K562 (cell line): ENCODE measurements around the gene SYNE2. TPM values are rescaled to one million over a fixed set of nuclear protein-coding genes. Genes with fewer than 3 reads are reported as not detected.
A peak's percentile ranks its signal among the peaks of the same experiment; 100 is the strongest.

Experiments used
- ATAC-seq: fragments of 200-7000 bp; cut with Tn5 transposase; 3 replicates; pipeline ENCODE4 v1.9.1; 2020; ENCODE audit warnings: moderate library complexity
- Bru-seq: library from RNA; stranded (reverse); fragments of 400-500 nt; gene quantifications from one replicate; lab custom pipeline; 2021; lab: Mats Ljungman, UMichigan
- BruChase-seq, 2 experiments: library from RNA; stranded (reverse); fragments of 400-500 nt; gene quantifications; one replicate each; lab custom pipeline; 2021; lab: Mats Ljungman, UMichigan
- BruUV-seq: library from RNA; stranded (reverse); fragments of 400-500 nt; replicated peaks from 2 replicates; lab custom pipeline; 2021; lab: Mats Ljungman, UMichigan
- CTCF ChIA-PET: fragments of 300-600 bp; formaldehyde crosslinking; extraction: SDS; loops from one replicate; lab custom pipeline; 2021; ENCODE audit warnings: low intra/inter-chr PET ratio; lab: Yijun Ruan, JAX
- POLR2A ChIA-PET: fragments of 300-600, 350-650 bp; sonication (Branson Sonifier 250); formaldehyde crosslinking; extraction: SDS; loops from one replicate; lab custom pipeline; 2021; ENCODE audit warnings: antibody characterized with exemption, inconsistent platforms; lab: Yijun Ruan, JAX
- DNase-seq, 4 experiments: peaks; one replicate each; pipeline versions ENCODE4 v3.0.0 to v3.0.0-alpha.2; 2011 to 2018; ENCODE audit warnings: low spot score in 3 of 4, mixed read lengths in 3 of 4; ENCODE audit errors: extremely low read depth in 1 of 4
- FAIRE-seq: peaks from 2 replicates; lab custom pipeline; 2011; peaks lifted over from hg19 to GRCh38; lab: Jason Lieb, UNC
- H2AFZ ChIP-seq: 2 replicates; pipeline ENCODE4 v1.6.0; 2011; ENCODE audit warnings: low read depth, low read length, control low read depth, inconsistent platforms
- H3K27ac ChIP-seq: fragments of 200-600 bp; 3 replicates; pipeline ENCODE4 v1.8.0; 2011; ENCODE audit warnings: low read depth, mild to moderate bottlenecking, control low read depth, inconsistent platforms, low read length, moderate library complexity, mixed read lengths; ENCODE audit errors: extremely low read depth
- H3K27me3 ChIP-seq, 2 experiments: fragments of 300-600 bp in 1 of 2; 2 replicates in 1 of 2; 3 replicates in 1 of 2; pipeline versions ENCODE4 v1.6.0 to v1.8.0; 2011; ENCODE audit warnings: inconsistent platforms in 2 of 2, low read length in 2 of 2, mild to moderate bottlenecking in 1 of 2, mixed read lengths in 1 of 2, moderate library complexity in 1 of 2; ENCODE audit not compliant: control insufficient read depth in 2 of 2, insufficient read depth in 2 of 2
- H3K36me3 ChIP-seq: fragments of 300-600 bp; 3 replicates; pipeline ENCODE4 v1.8.0; 2011; ENCODE audit warnings: mild to moderate bottlenecking, low read length, inconsistent platforms; ENCODE audit not compliant: control insufficient read depth, insufficient read depth
- H3K4me1 ChIP-seq, 2 experiments: fragments of 200-600 bp in 1 of 2; replicated peaks in 1 of 2; 2 replicates in 1 of 2; 3 replicates in 1 of 2; pipeline versions ENCODE4 v1.5.1 to v1.8.0; 2011; ENCODE audit warnings: inconsistent platforms in 2 of 2, low read length in 2 of 2, mild to moderate bottlenecking in 1 of 2, mixed read lengths in 1 of 2, moderate library complexity in 1 of 2; ENCODE audit not compliant: control insufficient read depth in 2 of 2, insufficient read depth in 2 of 2
- H3K4me2 ChIP-seq: 2 replicates; pipeline ENCODE4 v1.6.1; 2011; ENCODE audit warnings: low read length, control low read depth, inconsistent platforms, mixed read lengths; ENCODE audit not compliant: insufficient read depth
- H3K4me3 ChIP-seq: fragments of 200-600 bp; sonication (generic), shearing (Covaris generic); 2 replicates; pipeline ENCODE4 v1.5.1; 2016; ENCODE audit warnings: control low read depth, inconsistent platforms
- H3K79me2 ChIP-seq: fragments of 200-600 bp; 3 replicates; pipeline ENCODE4 v1.8.0; 2011; ENCODE audit warnings: low read length, inconsistent platforms; ENCODE audit not compliant: control insufficient read depth, insufficient read depth
- H3K9ac ChIP-seq, 2 experiments: 2 replicates each; pipeline versions ENCODE4 v1.6.0 to v1.6.1; 2011; ENCODE audit warnings: low read depth in 2 of 2, low read length in 2 of 2, control low read depth in 1 of 2, inconsistent platforms in 1 of 2, mild to moderate bottlenecking in 1 of 2, mixed read lengths in 1 of 2; ENCODE audit not compliant: insufficient read depth in 1 of 2
- H3K9me1 ChIP-seq: one replicate; pipeline ENCODE4 v1.6.0; 2011; ENCODE audit warnings: inconsistent platforms, mild to moderate bottlenecking, low read length, moderate library complexity; ENCODE audit not compliant: control insufficient read depth, insufficient read depth
- H3K9me3 ChIP-seq: replicated peaks from 2 replicates; pipeline ENCODE4 v1.5.1; 2011; ENCODE audit warnings: low read depth, low read length, inconsistent platforms; ENCODE audit not compliant: control insufficient read depth, insufficient read depth
- H4K20me1 ChIP-seq: replicated peaks from 2 replicates; pipeline ENCODE4 v1.6.1; 2011; ENCODE audit warnings: low read length, inconsistent platforms, mixed read lengths; ENCODE audit not compliant: control insufficient read depth, insufficient read depth
- BCL6 ChIP-seq: fragments of 250-450 bp; sonication (Bioruptor Pico); IDR thresholded peaks from 2 replicates; pipeline ENCODE4 v1.4.0; 2020
- CBFA2T3 ChIP-seq: fragments of 450-650 bp; IDR thresholded peaks from 2 replicates; pipeline ENCODE4 v1.6.1; 2017
- FOXM1 ChIP-seq, 2 experiments: fragments of 450-650 bp in 1 of 2; sonication (generic) in 1 of 2; formaldehyde crosslinking in 1 of 2; IDR thresholded peaks; 2 replicates each; pipeline versions ENCODE4 v1.6.1 to v1.9.0; 2017 to 2022; ENCODE audit warnings: low read depth in 2 of 2, mild to moderate bottlenecking in 2 of 2, missing genetic modification reagents in 1 of 2, moderate library complexity in 1 of 2
- MEF2D ChIP-seq: conservative IDR thresholded peaks from 2 replicates; pipeline ENCODE4 v1.6.1; 2016; ENCODE audit warnings: low read depth, missing genetic modification characterization, missing compliant biosample characterization
- MIER1 ChIP-seq: fragments of 450-650 bp; IDR thresholded peaks from 2 replicates; pipeline ENCODE4 v1.6.1; 2016; ENCODE audit warnings: antibody characterized with exemption, mild to moderate bottlenecking, low read depth
- POLR2B ChIP-seq: fragments of 450-650 bp; IDR thresholded peaks from 2 replicates; pipeline ENCODE4 v1.6.1; 2018; ENCODE audit warnings: low read depth; ENCODE audit not compliant: partially characterized antibody
- TEAD2 ChIP-seq: fragments of 450-650 bp; IDR thresholded peaks from 2 replicates; pipeline ENCODE4 v1.6.1; 2016; ENCODE audit warnings: missing genetic modification characterization, control low read depth, missing compliant biosample characterization
- TGIF2 ChIP-seq: sonication (generic); formaldehyde crosslinking; IDR thresholded peaks from 2 replicates; pipeline ENCODE4 v1.8.1; 2022; ENCODE audit warnings: mild to moderate bottlenecking, missing genetic modification reagents, moderate library complexity
- WHSC1 ChIP-seq: IDR thresholded peaks from one replicate; pipeline ENCODE4 v1.6.1; 2012; ENCODE audit warnings: low read length, control low read depth, inconsistent platforms
- ZSCAN32 ChIP-seq: fragments of 450-650 bp; formaldehyde crosslinking; IDR thresholded peaks from 2 replicates; pipeline ENCODE4 v1.4.0; 2020; ENCODE audit warnings: mild to moderate bottlenecking, moderate library complexity
- WGBS: fragments of 100-300 bp; shearing (Covaris generic); methylation state at CpG from one replicate; pipeline ENCODE4 v1.1.6; 2016; ENCODE audit warnings: low coverage, mixed read lengths; ENCODE audit not compliant: insufficient coverage; ENCODE audit errors: missing lambda C conversion rate; 5-methylcytosine and 5-hydroxymethylcytosine counted together
- in situ Hi-C: fragments of 300-500 bp; cut with MboI; formaldehyde crosslinking; loops from 4 replicates; pipeline ENCODE4 v1.15.0; 2018; ENCODE audit warnings: inconsistent platforms, mixed read lengths
- intact Hi-C: fragments of 100-400 bp; cut with micrococcal nuclease; formaldehyde crosslinking; loops from 2 replicates; pipeline ENCODE4 v1.14.2; 2022
- long read RNA-seq, 3 experiments: library from polyadenylated mRNA in 2 of 3; library from RNA in 1 of 3; unstranded in 2 of 3; stranded (forward) in 1 of 3; transcript quantifications; one replicate each; pipeline ENCODE4 v2.0.0, GENCODE V29; 2019 to 2022
- polyA minus RNA-seq, 3 experiments: library from RNA; depleted of rRNA, polyadenylated mRNA; stranded (reverse); fragments of >200 nt; gene quantifications; 2 replicates each; pipeline ENCODE4 v1.2.3, GENCODE V29; 2011
- polyA plus RNA-seq, 8 experiments: library from polyadenylated mRNA; depleted of rRNA in 4 of 8; stranded (reverse) in 5 of 8; unstranded in 3 of 8; fragments of >200 nt; fragmentation: Nextera tagmentation in 2 of 8; fragmentation: Illumina TruSeq in 1 of 8; extraction: Ambion mirVana in 2 of 8; extraction: Trizol in 1 of 8; gene quantifications; 2 replicates each; pipeline versions ENCODE4 v1.2.1 to v1.2.3, GENCODE V29; 2011 to 2014; ENCODE audit warnings: inconsistent platforms in 1 of 8, missing spikeins in 1 of 8
- total RNA-seq, 7 experiments: library from RNA; depleted of rRNA in 6 of 7; stranded (reverse); fragments of >200 nt in 6 of 7; fragmentation: Illumina TruSeq in 2 of 7; extraction: Trizol in 2 of 7; gene quantifications; 2 replicates each; pipeline versions ENCODE4 v1.2.1 to v1.2.3, GENCODE V29; 2011 to 2021; ENCODE audit warnings: low replicate concordance in 1 of 7
- TF ChIP-seq, protein P1 (sequence below), 3 experiments: IDR thresholded peaks in 2 of 3; conservative IDR thresholded peaks in 1 of 3; 2 replicates each; pipeline ENCODE4 v1.5.1; 2011 to 2012; ENCODE audit warnings: low read length in 3 of 3, mild to moderate bottlenecking in 3 of 3, control low read depth in 2 of 3, improper control_type of control experiment in 1 of 3, inconsistent platforms in 1 of 3, low read depth in 1 of 3, mixed read lengths in 1 of 3, moderate library complexity in 1 of 3; ENCODE audit not compliant: insufficient read depth in 2 of 3
- TF ChIP-seq, protein P2 (sequence below), 2 experiments: IDR thresholded peaks; 2 replicates each; pipeline ENCODE4 v1.6.1; 2012; ENCODE audit warnings: improper control_type of control experiment in 2 of 2, low read depth in 2 of 2, low read length in 2 of 2, borderline replicate concordance in 1 of 2

SYNE2 gene
- 0.12 and 0.76 TPM in 2 replicates for total RNA-seq (2011; cell fraction: chromatin; rRNA removed; ENCODE audit: low replicate concordance)
- 0.17 and 0.92 TPM in 2 replicates for total RNA-seq (2011; cell fraction: nucleolus; rRNA removed)
- total RNA-seq (2011; cell fraction: nucleoplasm; rRNA removed): 0.44 and 1.2 TPM in 2 replicates
- 0.09 and 0.20 TPM in 2 replicates for total RNA-seq (2014; rRNA removed)
- 0.11 and 0.38 TPM in 2 replicates for total RNA-seq (2014; rRNA removed; fragmentation: Illumina TruSeq; extraction: Trizol)
- total RNA-seq (2015; rRNA removed; fragmentation: Illumina TruSeq; extraction: Trizol): 0.25 and 0.26 TPM in 2 replicates
- 0.53 and 0.81 TPM in 2 replicates for total RNA-seq (2021)
- polyA plus RNA-seq (2011; rRNA removed): 0.06 and 0.23 TPM in 2 replicates
- 0.06 and 0.18 TPM in 2 replicates for polyA plus RNA-seq (2011; cell fraction: cytosol; rRNA removed)
- polyA plus RNA-seq (2011; cell fraction: nucleus; rRNA removed): 0.07 and 0.18 TPM in 2 replicates
- 0.57 and 1.7 TPM in 2 replicates for polyA plus RNA-seq (2012)
- polyA plus RNA-seq (2014; fragmentation: Illumina TruSeq; extraction: Trizol): 0.06 and 0.07 TPM in 2 replicates
- under 1 TPM; 0.06 to 0.11 TPM for polyA plus RNA-seq (2014; fragmentation: Nextera tagmentation; extraction: Ambion mirVana)
- 0.13 and 0.20 TPM in 2 replicates for polyA plus RNA-seq (2014; rRNA removed)
- 0.24 and 0.77 TPM in 2 replicates for polyA minus RNA-seq (2011; rRNA and poly(A)+ RNA removed)
- polyA minus RNA-seq (2011; cell fraction: cytosol; rRNA and poly(A)+ RNA removed): 0.86 and 1.1 TPM in 2 replicates
- 0.22 and 0.27 TPM in 2 replicates for polyA minus RNA-seq (2011; cell fraction: nucleus; rRNA and poly(A)+ RNA removed)
- Bru-seq, nascent RNA: percentile 13 among the genes with signal in this experiment
- percentile 14 among the genes with signal in this experiment for BruChase-seq, experiment 1, labeled RNA remaining after a 2-hour chase
- BruChase-seq, experiment 2, labeled RNA remaining after a 6-hour chase: percentile 14 among the genes with signal in this experiment
- long read RNA-seq, experiment 1: 0 reads
- long read RNA-seq, experiment 2: 0 reads
- long read RNA-seq, experiment 3: 0 reads

GRCh38 chr14:63852817-63853731 lies at the start of gene SYNE2:
Gene SYNE2 (plus strand): TSS chr14:63853004. CDS start chr14:63909149, 56,145 bp downstream.
- Histone ChIP-seq H3K9ac (peak within 1 kb of the TSS in 1 of 2 experiments; percentile 78; a peak in 2 of 4 replicates), H3K4me3 (peak within 1 kb of the TSS; percentile 42), H2AFZ (no peak within 1 kb of the TSS), H3K4me2 (peak within 1 kb of the TSS; percentile 53), H3K27ac (no peak within 1 kb of the TSS), H3K79me2 (no peaks in the 10 kb centered on the region), H3K4me1 (peaks cover 0 to 13% of the 10 kb centered on the region in 2 experiments; a peak in 2 of 5 replicates), H3K9me1 (no peaks in the 10 kb centered on the region), H3K36me3 (no peaks in the 10 kb centered on the region), H3K27me3 (peaks cover 8 to 14% of the 10 kb centered on the region in 2 experiments; a peak in 4 of 5 replicates), H4K20me1 (no peaks in the 10 kb centered on the region), H3K9me3 (no peaks in the 10 kb centered on the region)
- CTCF ChIA-PET: no interaction called here
- no TSS peak for BruUV-seq
- in situ Hi-C loops (no loop called here), intact Hi-C loops (no loop called here)
- WGBS: under 1% methylated on average over 16 of the region's 124 CpGs
- ATAC-seq (peak; percentile 100), FAIRE-seq (no peak), DNase-seq (peak; percentile 55 to 70 (median 58))
- POLR2A ChIA-PET: interaction anchor here (0.6 to 0.7 kb wide), 3 partner anchors 34 to 1616 kb away, joined by 3 to 5 read pairs (median 3); no protein-coding TSS in a partner anchor
- no peak for TF ChIP-seq WHSC1
- no peak for TF ChIP-seq MEF2D (tag)
- TF ChIP-seq FOXM1 (IDR thresholded peaks at IDR 0.05; ENCODE audit: low read depth): no peak
- no peak for TF ChIP-seq FOXM1 (CRISPR knock-in tag; IDR thresholded peaks at IDR 0.05; ENCODE audit: low read depth)
- TF ChIP-seq, protein P1, sequence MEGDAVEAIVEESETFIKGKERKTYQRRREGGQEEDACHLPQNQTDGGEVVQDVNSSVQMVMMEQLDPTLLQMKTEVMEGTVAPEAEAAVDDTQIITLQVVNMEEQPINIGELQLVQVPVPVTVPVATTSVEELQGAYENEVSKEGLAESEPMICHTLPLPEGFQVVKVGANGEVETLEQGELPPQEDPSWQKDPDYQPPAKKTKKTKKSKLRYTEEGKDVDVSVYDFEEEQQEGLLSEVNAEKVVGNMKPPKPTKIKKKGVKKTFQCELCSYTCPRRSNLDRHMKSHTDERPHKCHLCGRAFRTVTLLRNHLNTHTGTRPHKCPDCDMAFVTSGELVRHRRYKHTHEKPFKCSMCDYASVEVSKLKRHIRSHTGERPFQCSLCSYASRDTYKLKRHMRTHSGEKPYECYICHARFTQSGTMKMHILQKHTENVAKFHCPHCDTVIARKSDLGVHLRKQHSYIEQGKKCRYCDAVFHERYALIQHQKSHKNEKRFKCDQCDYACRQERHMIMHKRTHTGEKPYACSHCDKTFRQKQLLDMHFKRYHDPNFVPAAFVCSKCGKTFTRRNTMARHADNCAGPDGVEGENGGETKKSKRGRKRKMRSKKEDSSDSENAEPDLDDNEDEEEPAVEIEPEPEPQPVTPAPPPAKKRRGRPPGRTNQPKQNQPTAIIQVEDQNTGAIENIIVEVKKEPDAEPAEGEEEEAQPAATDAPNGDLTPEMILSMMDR (IDR thresholded peaks at IDR 0.05 in 2 of 3, conservative IDR thresholded peaks at IDR 0.05 in 1 of 3; ENCODE audit: insufficient read depth in 2 of 3, low read depth in 1 of 3, low read length in 3 of 3): 0 out of 6 replicates have a peak, but pooled peaks of 1 of the 3 experiments have one; percentile 22
- no peak for TF ChIP-seq TEAD2 (tag)
- TF ChIP-seq MIER1: no peak
- no peak for TF ChIP-seq CBFA2T3
- TF ChIP-seq BCL6 (CRISPR knock-in tag): no peak
- TF ChIP-seq, protein P2, sequence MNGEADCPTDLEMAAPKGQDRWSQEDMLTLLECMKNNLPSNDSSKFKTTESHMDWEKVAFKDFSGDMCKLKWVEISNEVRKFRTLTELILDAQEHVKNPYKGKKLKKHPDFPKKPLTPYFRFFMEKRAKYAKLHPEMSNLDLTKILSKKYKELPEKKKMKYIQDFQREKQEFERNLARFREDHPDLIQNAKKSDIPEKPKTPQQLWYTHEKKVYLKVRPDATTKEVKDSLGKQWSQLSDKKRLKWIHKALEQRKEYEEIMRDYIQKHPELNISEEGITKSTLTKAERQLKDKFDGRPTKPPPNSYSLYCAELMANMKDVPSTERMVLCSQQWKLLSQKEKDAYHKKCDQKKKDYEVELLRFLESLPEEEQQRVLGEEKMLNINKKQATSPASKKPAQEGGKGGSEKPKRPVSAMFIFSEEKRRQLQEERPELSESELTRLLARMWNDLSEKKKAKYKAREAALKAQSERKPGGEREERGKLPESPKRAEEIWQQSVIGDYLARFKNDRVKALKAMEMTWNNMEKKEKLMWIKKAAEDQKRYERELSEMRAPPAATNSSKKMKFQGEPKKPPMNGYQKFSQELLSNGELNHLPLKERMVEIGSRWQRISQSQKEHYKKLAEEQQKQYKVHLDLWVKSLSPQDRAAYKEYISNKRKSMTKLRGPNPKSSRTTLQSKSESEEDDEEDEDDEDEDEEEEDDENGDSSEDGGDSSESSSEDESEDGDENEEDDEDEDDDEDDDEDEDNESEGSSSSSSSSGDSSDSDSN (IDR thresholded peaks at IDR 0.05; ENCODE audit: borderline replicate concordance in 1 of 2, low read depth in 2 of 2, low read length in 2 of 2): 0 out of 4 replicates have a peak, but pooled peaks of 1 of the 2 experiments have one; percentile 18
- no peak for TF ChIP-seq POLR2B
- TF ChIP-seq TGIF2 (CRISPR knock-in tag): no peak
- TF ChIP-seq ZSCAN32 (CRISPR knock-in tag): 0 out of 2 replicates have a peak, but pooled peaks have one; percentile 29
